SH-SY5Y (cell line): ENCODE results near the gene NAGS.

ENCODE experiments used
- GATA2 ChIP-seq: IDR thresholded peaks from 2 replicates; pipeline ENCODE4 v1.6.1; 2011; ENCODE audit warnings: mild to moderate bottlenecking, low read depth, low read length
- GATA3 ChIP-seq: IDR thresholded peaks from 2 replicates; pipeline ENCODE4 v1.6.1; 2011; ENCODE audit warnings: low read depth, mild to moderate bottlenecking, low read length, moderate library complexity

DNA sequence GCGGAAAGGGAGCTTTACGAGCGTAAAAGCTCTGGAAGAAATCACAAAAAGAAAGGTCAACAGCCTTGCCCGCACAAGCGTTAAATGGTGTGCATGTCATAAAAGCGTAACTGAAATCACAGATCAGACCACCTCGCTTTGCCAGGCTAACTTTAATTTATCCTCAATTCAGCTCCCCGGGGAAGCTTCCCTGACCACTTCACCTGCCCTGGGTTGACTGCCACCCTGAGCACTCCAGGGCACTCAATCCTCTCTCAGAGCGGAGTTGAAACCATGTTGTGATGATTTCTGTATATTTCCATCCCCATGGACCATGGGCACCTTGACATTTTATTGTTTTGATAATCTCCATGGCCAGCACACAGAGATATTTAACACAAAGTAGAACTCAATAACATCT lies 16.1 kb upstream of the NAGS start:
- TF ChIP-seq GATA3, result no peak
- no peak for TF ChIP-seq GATA2
